Measurements from ENCODE around the gene DCLK1. TPM values are rescaled to one million over a fixed set of nuclear protein-coding genes. Genes with fewer than 3 reads are reported as not detected.

DCLK1 gene
- total RNA-seq, 2 donors from 2014 or later = 3.8 to 3.9 TPM

- H3K27me3 ChIP-seq (replicated peaks; ENCODE audit: insufficient read depth) = no peaks in the 10 kb centered on the region
- no peaks in the 10 kb centered on the region for H3K9me3 ChIP-seq
- H3K4me1 ChIP-seq (replicated peaks) = peaks cover 3% of the 10 kb centered on the region
- no peak overlapping the region for H3K27ac ChIP-seq
- no peak overlapping the region for H3K4me3 ChIP-seq
- intact Hi-C loops (cut with DNase I) = no loop called here
- no peak for DNase-seq (ENCODE audit: low spot score)
- TF ChIP-seq POLR2AphosphoS5 (IDR thresholded peaks at IDR 0.05) (no peak), CTCF (IDR thresholded peaks at IDR 0.05) (no peak), POLR2A (IDR thresholded peaks at IDR 0.05) (no peak)
- WGBS = 55% methylated on average over 5 of the region's 5 CpGs
- H3K36me3 ChIP-seq = no peaks in the 10 kb centered on the region
Measured at GRCh38 chr13:35771898-35772297, 359.3 kb downstream of the DCLK1 start.

DNA sequence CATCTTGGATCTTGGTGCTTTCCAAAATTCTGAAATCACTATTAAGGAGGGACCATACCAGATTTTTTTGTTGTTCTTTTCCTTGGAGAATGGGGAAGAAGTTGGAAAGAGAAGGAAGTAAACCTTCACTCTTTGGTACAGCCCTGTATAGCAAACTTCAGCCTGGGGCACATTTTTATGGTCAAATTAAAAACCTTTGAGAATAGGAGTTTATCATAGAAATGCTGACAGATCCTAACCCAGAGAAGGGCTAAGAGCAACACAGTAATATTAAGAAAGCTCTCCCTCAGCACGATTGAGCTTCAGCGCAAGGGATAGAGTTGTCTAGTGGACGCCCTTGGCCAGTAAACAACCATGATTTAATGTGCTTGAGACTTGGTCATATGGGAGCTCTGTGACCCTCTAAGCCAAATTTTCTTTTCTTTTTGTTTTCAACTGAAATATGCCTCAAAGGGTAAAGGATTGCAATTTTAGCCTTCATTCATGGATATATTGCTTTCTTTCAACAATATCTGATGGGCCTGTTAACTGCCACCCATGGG, 360.4 kb downstream of the DCLK1 start:
- intact Hi-C loops (cut with DNase I) = no loop called here
- no peak overlapping the region for H3K4me3 ChIP-seq
- WGBS = 88% methylated on average over 3 of the region's 3 CpGs
- H3K27ac ChIP-seq = no peak overlapping the region
- TF ChIP-seq POLR2A (IDR thresholded peaks at IDR 0.05) = no peak
- TF ChIP-seq POLR2AphosphoS5 (IDR thresholded peaks at IDR 0.05) = no peak
- TF ChIP-seq CTCF (IDR thresholded peaks at IDR 0.05) = no peak
- no peak for DNase-seq (ENCODE audit: low spot score)
- H3K27me3 ChIP-seq (replicated peaks; ENCODE audit: insufficient read depth) = no peaks in the 10 kb centered on the region
- no peaks in the 10 kb centered on the region for H3K9me3 ChIP-seq
- H3K4me1 ChIP-seq (replicated peaks) = no peaks in the 10 kb centered on the region
- no peaks in the 10 kb centered on the region for H3K36me3 ChIP-seq

GRCh38 chr13:35769812-35770211, 361.4 kb downstream of the DCLK1 start:
- WGBS = 77% methylated on average over 3 of the region's 3 CpGs
- no peaks in the 10 kb centered on the region for H3K36me3 ChIP-seq

GRCh38 chr13:35768551-35768950, 362.6 kb downstream of the DCLK1 start:
- Histone ChIP-seq H3K36me3 (no peaks in the 10 kb centered on the region), H3K27ac (no peak overlapping the region), H3K4me3 (no peak overlapping the region), H3K27me3 (replicated peaks; ENCODE audit: insufficient read depth) (no peaks in the 10 kb centered on the region), H3K4me1 (replicated peaks) (no peaks in the 10 kb centered on the region), H3K9me3 (no peaks in the 10 kb centered on the region)
- intact Hi-C loops (cut with DNase I) = no loop called here
- no peak for DNase-seq (ENCODE audit: low spot score)
- TF ChIP-seq POLR2AphosphoS5 (IDR thresholded peaks at IDR 0.05) (no peak), CTCF (IDR thresholded peaks at IDR 0.05) (no peak), POLR2A (IDR thresholded peaks at IDR 0.05) (no peak)
- 72% methylated on average over 4 of the region's 4 CpGs for WGBS

More at GRCh38 chr13:35769812-35770211, 361.4 kb downstream of the DCLK1 start:
- Histone ChIP-seq H3K9me3 (no peaks in the 10 kb centered on the region), H3K4me1 (replicated peaks) (no peaks in the 10 kb centered on the region), H3K27ac (no peak overlapping the region), H3K4me3 (no peak overlapping the region), H3K27me3 (replicated peaks; ENCODE audit: insufficient read depth) (no peaks in the 10 kb centered on the region)
- TF ChIP-seq POLR2AphosphoS5 (IDR thresholded peaks at IDR 0.05) (no peak), CTCF (IDR thresholded peaks at IDR 0.05) (no peak), POLR2A (IDR thresholded peaks at IDR 0.05) (no peak)
- no peak for DNase-seq (ENCODE audit: low spot score)
- intact Hi-C loops (cut with DNase I) = no loop called here

GRCh38 chr13:35768073-35768472, 363.1 kb downstream of the DCLK1 start:
- no peaks in the 10 kb centered on the region for H3K36me3 ChIP-seq
- no peak overlapping the region for H3K4me3 ChIP-seq
- intact Hi-C loops (cut with DNase I) = no loop called here
- 30% methylated on average over 4 of the region's 4 CpGs for WGBS
- no peaks in the 10 kb centered on the region for H3K9me3 ChIP-seq
- TF ChIP-seq CTCF (IDR thresholded peaks at IDR 0.05) (no peak), POLR2AphosphoS5 (IDR thresholded peaks at IDR 0.05) (no peak), POLR2A (IDR thresholded peaks at IDR 0.05) (no peak)
- DNase-seq (ENCODE audit: low spot score) = no peak
- no peaks in the 10 kb centered on the region for H3K27me3 ChIP-seq (replicated peaks; ENCODE audit: insufficient read depth)
- no peaks in the 10 kb centered on the region for H3K4me1 ChIP-seq (replicated peaks)
- H3K27ac ChIP-seq = no peak overlapping the region

All from prostate gland (tissue), 2 donors.